Activated T-cell treated with anti-CD3 and anti-CD28 coated beads for 4 hours (primary cell): Measurements from ENCODE around the gene CLTA.
A peak's percentile ranks its signal among the peaks of the same experiment; 100 is the strongest.

Source experiments
- DNase-seq: peaks from one replicate; pipeline ENCODE4 v3.0.0-alpha.2; 2020

CLTA gene

GRCh38 chr9:36249189-36249588 lies 58.5 kb downstream of the CLTA start:
- DNase-seq, result no peak

- DNase-seq, result no peak
These were observed 59.4 kb downstream of the CLTA start for GRCh38 chr9:36250079-36250478.

DNA sequence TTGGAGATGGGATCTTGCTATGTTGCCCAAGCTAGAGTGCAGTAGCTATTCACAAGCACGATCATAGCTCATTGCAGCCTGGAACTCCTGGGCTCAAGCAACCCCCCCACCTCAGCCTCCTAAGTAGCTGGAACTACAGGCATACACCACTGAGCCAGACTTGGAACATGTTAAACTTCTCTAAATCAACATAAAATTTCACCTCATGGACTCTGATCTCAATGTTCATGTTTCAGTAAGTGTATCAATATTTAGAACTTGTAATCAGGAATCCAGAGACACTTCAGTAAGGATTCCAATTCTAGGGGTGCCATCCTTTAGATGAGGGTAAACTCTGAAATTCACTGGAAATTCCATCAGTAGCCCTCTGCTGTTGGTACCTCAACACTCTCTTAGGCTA lies 60.7 kb downstream of the CLTA start:
- no peak for DNase-seq

- peak; percentile 98 for DNase-seq
These were observed 67.7 kb downstream of the CLTA start, which contains the start of gene GNE for GRCh38 chr9:36258208-36258995. Gene GNE, minus strand, starts transcription at chr9:36258448. Its CDS starts 9,093 bp downstream, at chr9:36249355.

GRCh38 chr9:36258996-36259533 lies 68.3 kb downstream of the CLTA start:
- no peak for DNase-seq
